ENCODE results near the gene ZFP62. TPM values are rescaled to one million over a fixed set of nuclear protein-coding genes. Genes with fewer than 3 reads are reported as not detected.

The ZFP62 gene
- total RNA-seq, 2 donors from 2014 or later, result 10.6 to 13.1 TPM

GRCh38 chr5:180850434-180851078 lies 10.5 kb downstream of the ZFP62 start:
- no peaks in the 10 kb centered on the region for H3K4me1 ChIP-seq
- no peak for DNase-seq (ENCODE audit: low spot score)
- H3K4me3 ChIP-seq, result no peak overlapping the region
- no peaks in the 10 kb centered on the region for H3K9me3 ChIP-seq
- no peaks in the 10 kb centered on the region for H3K27me3 ChIP-seq
- H3K36me3 ChIP-seq, result peaks cover 44% of the 10 kb centered on the region
- no peak overlapping the region for H3K27ac ChIP-seq
- TF ChIP-seq CTCF (IDR thresholded peaks at IDR 0.05), result no peak

- no peak for TF ChIP-seq CTCF (IDR thresholded peaks at IDR 0.05)
- Histone ChIP-seq H3K27me3 (no peaks in the 10 kb centered on the region), H3K27ac (no peak overlapping the region), H3K9me3 (no peaks in the 10 kb centered on the region), H3K36me3 (peaks cover 44% of the 10 kb centered on the region), H3K4me1 (no peaks in the 10 kb centered on the region), H3K4me3 (no peak overlapping the region)
- DNase-seq (ENCODE audit: low spot score), result no peak
These were observed 11.2 kb downstream of the ZFP62 start for GRCh38 chr5:180849827-180850226.

- no peak for TF ChIP-seq CTCF (IDR thresholded peaks at IDR 0.05)
- Histone ChIP-seq H3K4me1 (no peaks in the 10 kb centered on the region), H3K27me3 (no peaks in the 10 kb centered on the region), H3K27ac (no peak overlapping the region), H3K4me3 (no peak overlapping the region), H3K9me3 (no peaks in the 10 kb centered on the region), H3K36me3 (peaks cover 44% of the 10 kb centered on the region)
- DNase-seq (ENCODE audit: low spot score), result no peak
These were observed 12.2 kb downstream of the ZFP62 start for GRCh38 chr5:180848878-180849277.

- Histone ChIP-seq H3K27me3 (no peaks in the 10 kb centered on the region), H3K27ac (no peak overlapping the region), H3K4me1 (no peaks in the 10 kb centered on the region), H3K36me3 (peaks cover 44% of the 10 kb centered on the region), H3K9me3 (no peaks in the 10 kb centered on the region), H3K4me3 (no peak overlapping the region)
- no peak for DNase-seq (ENCODE audit: low spot score)
- no peak for TF ChIP-seq CTCF (IDR thresholded peaks at IDR 0.05)
These were observed 12.8 kb downstream of the ZFP62 start for GRCh38 chr5:180848265-180848664.

- Histone ChIP-seq H3K4me3 (no peak overlapping the region), H3K4me1 (no peaks in the 10 kb centered on the region), H3K36me3 (peaks cover 44% of the 10 kb centered on the region), H3K9me3 (no peaks in the 10 kb centered on the region), H3K27me3 (no peaks in the 10 kb centered on the region), H3K27ac (no peak overlapping the region)
- TF ChIP-seq CTCF (IDR thresholded peaks at IDR 0.05), result no peak
- no peak for DNase-seq (ENCODE audit: low spot score)
These were observed 14.1 kb downstream of the ZFP62 start for GRCh38 chr5:180847026-180847425.

GRCh38 chr5:180844858-180845257 lies 16.2 kb downstream of the ZFP62 start:
- DNase-seq (ENCODE audit: low spot score), result no peak
- no peaks in the 10 kb centered on the region for H3K4me1 ChIP-seq
- no peak overlapping the region for H3K27ac ChIP-seq
- H3K9me3 ChIP-seq, result no peaks in the 10 kb centered on the region
- no peak overlapping the region for H3K4me3 ChIP-seq
- TF ChIP-seq CTCF (IDR thresholded peaks at IDR 0.05), result no peak
- peaks cover 24% of the 10 kb centered on the region for H3K36me3 ChIP-seq
- no peaks in the 10 kb centered on the region for H3K27me3 ChIP-seq

Measured in right atrium auricular region (tissue), 2 donors.